Measurements from ENCODE around the gene ABCF2. TPM values are rescaled to one million over a fixed set of nuclear protein-coding genes. Genes with fewer than 3 reads are reported as not detected.

Gene ABCF2
- polyA plus RNA-seq, 1 donor (not counting 4 experiments of a cell fraction or from before 2014, with no cell fraction given): 33.3 TPM

DNA sequence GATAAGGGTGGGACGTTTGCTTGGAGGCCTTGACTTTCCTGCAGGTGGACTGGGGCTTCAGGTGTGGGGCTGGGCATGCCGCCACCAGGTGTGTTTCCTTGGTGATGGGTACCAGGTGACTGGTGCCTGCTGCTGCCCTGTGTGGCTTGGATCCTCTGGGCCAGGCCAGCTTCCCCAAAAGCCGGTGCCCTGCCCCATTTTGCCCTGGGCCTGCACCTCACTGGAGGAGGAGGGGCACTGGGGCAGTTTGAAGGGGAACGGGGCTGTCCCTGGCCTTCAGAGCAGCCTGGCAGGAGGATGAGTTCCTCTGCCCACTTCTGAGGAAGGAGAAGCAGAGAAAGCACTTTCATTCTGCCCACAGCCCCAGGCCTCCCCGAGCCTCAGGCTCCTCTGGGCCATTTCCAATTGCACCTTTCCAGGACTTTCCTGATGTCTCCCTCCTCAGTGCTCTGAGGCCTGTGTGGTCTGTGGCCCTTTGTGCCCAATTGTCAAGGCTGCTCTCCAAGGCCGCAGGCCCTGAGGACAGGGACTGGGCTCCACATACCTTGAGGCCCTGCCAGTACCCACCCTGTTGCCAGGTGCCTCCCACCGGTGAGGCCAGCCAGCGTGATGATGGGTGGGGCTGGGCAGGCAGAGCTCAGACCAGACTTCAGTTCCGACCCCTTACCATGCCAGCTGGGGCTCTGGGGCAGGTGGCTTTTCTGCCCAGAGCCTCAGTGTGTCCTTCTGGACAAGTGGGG is 46.8 kb upstream of the ABCF2 start:
- H3K9me1 ChIP-seq (ENCODE audit: control insufficient read depth, extremely low read depth, insufficient read depth, low read length): no peaks in the 10 kb centered on the region
- H3K4me1 ChIP-seq (ENCODE audit: control insufficient read depth, extremely low read depth, insufficient read depth, low read length): peaks cover 4% of the 10 kb centered on the region
- no peaks in the 10 kb centered on the region for H4K20me1 ChIP-seq (ENCODE audit: control insufficient read depth, extremely low read depth, insufficient read depth, low read length)
- no peaks in the 10 kb centered on the region for H3K79me2 ChIP-seq (ENCODE audit: control insufficient read depth, insufficient read depth, low read length)
- FAIRE-seq (no peak), DNase-seq (ENCODE audit: low read depth, low spot score) (no peak)
- peaks cover 56% of the 10 kb centered on the region for H3K27me3 ChIP-seq (ENCODE audit: control insufficient read depth, extremely low read depth, insufficient read depth, low read length)
- H3K36me3 ChIP-seq (ENCODE audit: control insufficient read depth in 2 of 2, extremely low read depth in 1 of 2, insufficient read depth in 2 of 2, low read length in 2 of 2): no peaks in the 10 kb centered on the region
- H2AFZ ChIP-seq (ENCODE audit: control insufficient read depth, low read length): no peak overlapping the region
- dilution Hi-C loops (cut with MboI; ENCODE audit: extremely low pct_ligation_motif_present, low sequenced_read_pairs): no loop called here
- no peak overlapping the region for H3K4me3 ChIP-seq (ENCODE audit: control insufficient read depth in 2 of 3, extremely low read depth in 1 of 3, insufficient read depth in 2 of 3, low read depth in 1 of 3, low read length in 3 of 3)
- H3K27ac ChIP-seq (ENCODE audit: control insufficient read depth, insufficient read depth, low read length): no peak overlapping the region
- H3K9ac ChIP-seq (ENCODE audit: control insufficient read depth, extremely low read depth, insufficient read depth, low read length): no peak overlapping the region
- H3K9me3 ChIP-seq (ENCODE audit: control insufficient read depth, low read depth, low read length): no peaks in the 10 kb centered on the region
- no peak overlapping the region for H3K4me2 ChIP-seq (ENCODE audit: control insufficient read depth, extremely low read depth, insufficient read depth, low read depth, low read length)
- TF ChIP-seq, protein P1, sequence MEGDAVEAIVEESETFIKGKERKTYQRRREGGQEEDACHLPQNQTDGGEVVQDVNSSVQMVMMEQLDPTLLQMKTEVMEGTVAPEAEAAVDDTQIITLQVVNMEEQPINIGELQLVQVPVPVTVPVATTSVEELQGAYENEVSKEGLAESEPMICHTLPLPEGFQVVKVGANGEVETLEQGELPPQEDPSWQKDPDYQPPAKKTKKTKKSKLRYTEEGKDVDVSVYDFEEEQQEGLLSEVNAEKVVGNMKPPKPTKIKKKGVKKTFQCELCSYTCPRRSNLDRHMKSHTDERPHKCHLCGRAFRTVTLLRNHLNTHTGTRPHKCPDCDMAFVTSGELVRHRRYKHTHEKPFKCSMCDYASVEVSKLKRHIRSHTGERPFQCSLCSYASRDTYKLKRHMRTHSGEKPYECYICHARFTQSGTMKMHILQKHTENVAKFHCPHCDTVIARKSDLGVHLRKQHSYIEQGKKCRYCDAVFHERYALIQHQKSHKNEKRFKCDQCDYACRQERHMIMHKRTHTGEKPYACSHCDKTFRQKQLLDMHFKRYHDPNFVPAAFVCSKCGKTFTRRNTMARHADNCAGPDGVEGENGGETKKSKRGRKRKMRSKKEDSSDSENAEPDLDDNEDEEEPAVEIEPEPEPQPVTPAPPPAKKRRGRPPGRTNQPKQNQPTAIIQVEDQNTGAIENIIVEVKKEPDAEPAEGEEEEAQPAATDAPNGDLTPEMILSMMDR (optimal IDR thresholded peaks at IDR 0.05 in 1 of 3, IDR thresholded peaks at IDR 0.05 in 1 of 3, conservative IDR thresholded peaks at IDR 0.05 in 1 of 3; ENCODE audit: extremely low read depth in 1 of 3, insufficient read depth in 2 of 3, low read length in 3 of 3): no peak
- TF ChIP-seq EZH2 (IDR thresholded peaks at IDR 0.05; ENCODE audit: low read length): no peak

DNA sequence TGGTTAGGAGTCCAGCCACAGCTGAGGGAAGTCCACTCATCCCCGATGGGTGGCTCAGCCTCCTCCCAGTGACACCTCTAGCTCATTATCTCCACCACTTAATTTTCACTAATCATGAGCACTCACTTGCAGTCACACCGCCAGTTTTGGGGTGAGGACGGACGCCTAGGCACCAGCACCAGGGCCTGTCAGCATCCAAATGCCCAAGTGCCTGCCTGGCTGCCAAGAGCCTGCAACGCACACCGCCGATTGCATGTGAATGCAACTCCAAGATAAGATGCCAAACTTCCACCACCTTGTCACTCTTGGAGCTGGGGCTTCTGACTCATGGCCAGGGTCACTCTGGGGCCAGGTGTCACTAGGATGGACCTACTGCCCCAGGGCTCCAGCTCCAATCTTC is 45.9 kb upstream of the ABCF2 start:
- Histone ChIP-seq H3K9me3 (ENCODE audit: control insufficient read depth, low read depth, low read length) (no peaks in the 10 kb centered on the region), H3K4me2 (ENCODE audit: control insufficient read depth, extremely low read depth, insufficient read depth, low read depth, low read length) (no peak overlapping the region), H3K27ac (ENCODE audit: control insufficient read depth, insufficient read depth, low read length) (no peak overlapping the region), H2AFZ (ENCODE audit: control insufficient read depth, low read length) (no peak overlapping the region), H3K9me1 (ENCODE audit: control insufficient read depth, extremely low read depth, insufficient read depth, low read length) (no peaks in the 10 kb centered on the region), H3K4me1 (ENCODE audit: control insufficient read depth, extremely low read depth, insufficient read depth, low read length) (peaks cover 4% of the 10 kb centered on the region), H4K20me1 (ENCODE audit: control insufficient read depth, extremely low read depth, insufficient read depth, low read length) (no peaks in the 10 kb centered on the region), H3K4me3 (ENCODE audit: control insufficient read depth in 2 of 3, extremely low read depth in 1 of 3, insufficient read depth in 2 of 3, low read depth in 1 of 3, low read length in 3 of 3) (no peak overlapping the region), H3K27me3 (ENCODE audit: control insufficient read depth, extremely low read depth, insufficient read depth, low read length) (peaks cover 56% of the 10 kb centered on the region), H3K79me2 (ENCODE audit: control insufficient read depth, insufficient read depth, low read length) (no peaks in the 10 kb centered on the region), H3K36me3 (ENCODE audit: control insufficient read depth in 2 of 2, extremely low read depth in 1 of 2, insufficient read depth in 2 of 2, low read length in 2 of 2) (no peaks in the 10 kb centered on the region), H3K9ac (ENCODE audit: control insufficient read depth, extremely low read depth, insufficient read depth, low read length) (no peak overlapping the region)
- FAIRE-seq (no peak), DNase-seq (ENCODE audit: low read depth, low spot score) (no peak)
- TF ChIP-seq, protein P1 (optimal IDR thresholded peaks at IDR 0.05 in 1 of 3, IDR thresholded peaks at IDR 0.05 in 1 of 3, conservative IDR thresholded peaks at IDR 0.05 in 1 of 3; ENCODE audit: extremely low read depth in 1 of 3, insufficient read depth in 2 of 3, low read length in 3 of 3): no peak
- no peak for TF ChIP-seq EZH2 (IDR thresholded peaks at IDR 0.05; ENCODE audit: low read length)
- dilution Hi-C loops (cut with MboI; ENCODE audit: extremely low pct_ligation_motif_present, low sequenced_read_pairs): no loop called here

Measured in keratinocyte (primary cell).